Panc1 (cell line): Measurements from ENCODE around the gene GPHN.

ENCODE experiments used
- POLR2AphosphoS5 ChIP-seq: IDR thresholded peaks from 2 replicates; pipeline ENCODE4 v1.6.1; 2012; ENCODE audit warnings: mild to moderate bottlenecking, low read depth, low read length, moderate library complexity
- SIN3A ChIP-seq: IDR thresholded peaks from 2 replicates; pipeline ENCODE4 v1.6.1; 2012; ENCODE audit warnings: low read depth, mild to moderate bottlenecking, low read length, moderate library complexity, borderline replicate concordance; ENCODE audit not compliant: insufficient read depth
- TCF7L2 ChIP-seq: IDR thresholded peaks from 2 replicates; pipeline ENCODE4 v1.6.1; 2011; ENCODE audit warnings: mild to moderate bottlenecking, low read depth, low read length, inconsistent platforms
- TF ChIP-seq, protein P1 (sequence below): fragments of 450-650 bp; IDR thresholded peaks from 2 replicates; pipeline ENCODE4 v1.5.1; 2017; ENCODE audit warnings: mild to moderate bottlenecking
- TF ChIP-seq, protein P2 (sequence below), 2 experiments: IDR thresholded peaks; 2 replicates each; pipeline ENCODE4 v1.6.1; 2011 to 2012; ENCODE audit warnings: low read depth in 2 of 2, control low read depth in 1 of 2, low read length in 1 of 2, mild to moderate bottlenecking in 1 of 2, moderate library complexity in 1 of 2; ENCODE audit not compliant: insufficient read depth in 1 of 2

DNA sequence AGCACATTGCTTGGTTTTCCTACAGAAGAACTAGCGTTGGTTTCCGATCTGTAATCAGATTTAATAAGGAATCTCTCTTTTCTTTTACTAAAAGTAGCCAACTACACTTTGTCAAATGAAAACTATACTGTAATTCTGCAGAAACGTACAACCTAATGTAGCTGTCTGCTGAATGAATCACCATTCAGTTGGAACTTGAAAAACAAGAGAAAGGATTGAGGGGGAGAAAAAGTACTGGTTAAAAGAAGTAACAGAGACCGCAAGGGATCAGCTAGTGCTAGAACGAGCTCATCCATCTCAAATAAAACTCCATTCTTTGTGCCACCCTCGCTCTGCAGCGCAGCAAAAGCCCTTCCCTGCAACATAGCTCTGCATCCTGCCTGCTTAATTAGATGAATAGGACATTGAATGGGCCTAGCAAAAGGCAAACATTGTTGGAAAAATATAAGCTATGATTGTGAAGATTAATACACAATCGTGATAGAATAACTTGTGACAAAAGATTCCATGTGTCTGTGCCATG lies 683.9 kb downstream of the GPHN start:
- TF ChIP-seq, protein P1, sequence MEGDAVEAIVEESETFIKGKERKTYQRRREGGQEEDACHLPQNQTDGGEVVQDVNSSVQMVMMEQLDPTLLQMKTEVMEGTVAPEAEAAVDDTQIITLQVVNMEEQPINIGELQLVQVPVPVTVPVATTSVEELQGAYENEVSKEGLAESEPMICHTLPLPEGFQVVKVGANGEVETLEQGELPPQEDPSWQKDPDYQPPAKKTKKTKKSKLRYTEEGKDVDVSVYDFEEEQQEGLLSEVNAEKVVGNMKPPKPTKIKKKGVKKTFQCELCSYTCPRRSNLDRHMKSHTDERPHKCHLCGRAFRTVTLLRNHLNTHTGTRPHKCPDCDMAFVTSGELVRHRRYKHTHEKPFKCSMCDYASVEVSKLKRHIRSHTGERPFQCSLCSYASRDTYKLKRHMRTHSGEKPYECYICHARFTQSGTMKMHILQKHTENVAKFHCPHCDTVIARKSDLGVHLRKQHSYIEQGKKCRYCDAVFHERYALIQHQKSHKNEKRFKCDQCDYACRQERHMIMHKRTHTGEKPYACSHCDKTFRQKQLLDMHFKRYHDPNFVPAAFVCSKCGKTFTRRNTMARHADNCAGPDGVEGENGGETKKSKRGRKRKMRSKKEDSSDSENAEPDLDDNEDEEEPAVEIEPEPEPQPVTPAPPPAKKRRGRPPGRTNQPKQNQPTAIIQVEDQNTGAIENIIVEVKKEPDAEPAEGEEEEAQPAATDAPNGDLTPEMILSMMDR, result no peak
- TF ChIP-seq, protein P2, sequence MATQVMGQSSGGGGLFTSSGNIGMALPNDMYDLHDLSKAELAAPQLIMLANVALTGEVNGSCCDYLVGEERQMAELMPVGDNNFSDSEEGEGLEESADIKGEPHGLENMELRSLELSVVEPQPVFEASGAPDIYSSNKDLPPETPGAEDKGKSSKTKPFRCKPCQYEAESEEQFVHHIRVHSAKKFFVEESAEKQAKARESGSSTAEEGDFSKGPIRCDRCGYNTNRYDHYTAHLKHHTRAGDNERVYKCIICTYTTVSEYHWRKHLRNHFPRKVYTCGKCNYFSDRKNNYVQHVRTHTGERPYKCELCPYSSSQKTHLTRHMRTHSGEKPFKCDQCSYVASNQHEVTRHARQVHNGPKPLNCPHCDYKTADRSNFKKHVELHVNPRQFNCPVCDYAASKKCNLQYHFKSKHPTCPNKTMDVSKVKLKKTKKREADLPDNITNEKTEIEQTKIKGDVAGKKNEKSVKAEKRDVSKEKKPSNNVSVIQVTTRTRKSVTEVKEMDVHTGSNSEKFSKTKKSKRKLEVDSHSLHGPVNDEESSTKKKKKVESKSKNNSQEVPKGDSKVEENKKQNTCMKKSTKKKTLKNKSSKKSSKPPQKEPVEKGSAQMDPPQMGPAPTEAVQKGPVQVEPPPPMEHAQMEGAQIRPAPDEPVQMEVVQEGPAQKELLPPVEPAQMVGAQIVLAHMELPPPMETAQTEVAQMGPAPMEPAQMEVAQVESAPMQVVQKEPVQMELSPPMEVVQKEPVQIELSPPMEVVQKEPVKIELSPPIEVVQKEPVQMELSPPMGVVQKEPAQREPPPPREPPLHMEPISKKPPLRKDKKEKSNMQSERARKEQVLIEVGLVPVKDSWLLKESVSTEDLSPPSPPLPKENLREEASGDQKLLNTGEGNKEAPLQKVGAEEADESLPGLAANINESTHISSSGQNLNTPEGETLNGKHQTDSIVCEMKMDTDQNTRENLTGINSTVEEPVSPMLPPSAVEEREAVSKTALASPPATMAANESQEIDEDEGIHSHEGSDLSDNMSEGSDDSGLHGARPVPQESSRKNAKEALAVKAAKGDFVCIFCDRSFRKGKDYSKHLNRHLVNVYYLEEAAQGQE (IDR thresholded peaks at IDR 0.05; ENCODE audit: insufficient read depth in 1 of 2, low read depth in 2 of 2, low read length in 1 of 2), result no peak
- TF ChIP-seq POLR2AphosphoS5 (no peak), TCF7L2 (no peak), SIN3A (no peak)
